Chondrocyte (in vitro differentiated cells): ENCODE data around the gene ACKR1. TPM values are rescaled to one million over a fixed set of nuclear protein-coding genes. Genes with fewer than 3 reads are reported as not detected.

Experiments used
- DNase-seq: peaks from one replicate; pipeline ENCODE4 v3.0.0; 2021; ENCODE audit warnings: mixed read lengths, low spot score
- H3K27ac Mint-ChIP-seq: one replicate; pipeline ENCODE4 v1.8.0; 2021; ENCODE audit warnings: mild to moderate bottlenecking, moderate library complexity, mixed read lengths; ENCODE audit not compliant: unreplicated experiment
- H3K27me3 Mint-ChIP-seq: 2 replicates; pipeline ENCODE4 v1.8.0; 2021; ENCODE audit warnings: low read depth, mixed read lengths
- H3K36me3 Mint-ChIP-seq: 2 replicates; pipeline ENCODE4 v1.8.0; 2021; ENCODE audit warnings: low read depth, mixed read lengths
- H3K4me1 Mint-ChIP-seq: 2 replicates; pipeline ENCODE4 v1.8.0; 2021; ENCODE audit warnings: low read depth, mild to moderate bottlenecking, mixed read lengths
- H3K4me3 Mint-ChIP-seq: one replicate; pipeline ENCODE4 v1.8.0; 2021; ENCODE audit warnings: mild to moderate bottlenecking, moderate library complexity, mixed read lengths; ENCODE audit not compliant: unreplicated experiment
- H3K9me3 Mint-ChIP-seq: 2 replicates; pipeline ENCODE4 v1.8.0; 2021; ENCODE audit warnings: low read depth, mixed read lengths
- total RNA-seq: library from RNA; stranded (reverse); gene quantifications from 3 replicates; pipeline ENCODE4 v1.2.1, GENCODE V29; 2021
- TF ChIP-seq, protein P1 (sequence below): fragments of 200-600 bp; sonication (generic); IDR thresholded peaks from 2 replicates; pipeline ENCODE4 v1.5.0; 2021; ENCODE audit warnings: antibody characterized with exemption, mild to moderate bottlenecking, moderate library complexity

The ACKR1 gene
- total RNA-seq, 1 donor from 2014 or later, result not detected

- TF ChIP-seq, protein P1, sequence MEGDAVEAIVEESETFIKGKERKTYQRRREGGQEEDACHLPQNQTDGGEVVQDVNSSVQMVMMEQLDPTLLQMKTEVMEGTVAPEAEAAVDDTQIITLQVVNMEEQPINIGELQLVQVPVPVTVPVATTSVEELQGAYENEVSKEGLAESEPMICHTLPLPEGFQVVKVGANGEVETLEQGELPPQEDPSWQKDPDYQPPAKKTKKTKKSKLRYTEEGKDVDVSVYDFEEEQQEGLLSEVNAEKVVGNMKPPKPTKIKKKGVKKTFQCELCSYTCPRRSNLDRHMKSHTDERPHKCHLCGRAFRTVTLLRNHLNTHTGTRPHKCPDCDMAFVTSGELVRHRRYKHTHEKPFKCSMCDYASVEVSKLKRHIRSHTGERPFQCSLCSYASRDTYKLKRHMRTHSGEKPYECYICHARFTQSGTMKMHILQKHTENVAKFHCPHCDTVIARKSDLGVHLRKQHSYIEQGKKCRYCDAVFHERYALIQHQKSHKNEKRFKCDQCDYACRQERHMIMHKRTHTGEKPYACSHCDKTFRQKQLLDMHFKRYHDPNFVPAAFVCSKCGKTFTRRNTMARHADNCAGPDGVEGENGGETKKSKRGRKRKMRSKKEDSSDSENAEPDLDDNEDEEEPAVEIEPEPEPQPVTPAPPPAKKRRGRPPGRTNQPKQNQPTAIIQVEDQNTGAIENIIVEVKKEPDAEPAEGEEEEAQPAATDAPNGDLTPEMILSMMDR, result no peak
- H3K27ac Mint-ChIP-seq, result no peak overlapping the region
- H3K27me3 Mint-ChIP-seq, result peaks cover 16% of the 10 kb centered on the region
- no peaks in the 10 kb centered on the region for H3K36me3 Mint-ChIP-seq
- no peaks in the 10 kb centered on the region for H3K9me3 Mint-ChIP-seq
- H3K4me1 Mint-ChIP-seq, result no peaks in the 10 kb centered on the region
- no peak overlapping the region for H3K4me3 Mint-ChIP-seq
- no peak for DNase-seq
These were observed 17.6 kb downstream of the ACKR1 start for GRCh38 chr1:159222075-159222865.

GRCh38 chr1:159223004-159223403, 18.3 kb downstream of the ACKR1 start:
- no peak overlapping the region for H3K27ac Mint-ChIP-seq
- no peak for DNase-seq
- no peaks in the 10 kb centered on the region for H3K9me3 Mint-ChIP-seq
- H3K27me3 Mint-ChIP-seq, result peaks cover 13% of the 10 kb centered on the region
- H3K4me1 Mint-ChIP-seq, result no peaks in the 10 kb centered on the region
- no peaks in the 10 kb centered on the region for H3K36me3 Mint-ChIP-seq
- TF ChIP-seq, protein P1, result no peak
- no peak overlapping the region for H3K4me3 Mint-ChIP-seq

DNA sequence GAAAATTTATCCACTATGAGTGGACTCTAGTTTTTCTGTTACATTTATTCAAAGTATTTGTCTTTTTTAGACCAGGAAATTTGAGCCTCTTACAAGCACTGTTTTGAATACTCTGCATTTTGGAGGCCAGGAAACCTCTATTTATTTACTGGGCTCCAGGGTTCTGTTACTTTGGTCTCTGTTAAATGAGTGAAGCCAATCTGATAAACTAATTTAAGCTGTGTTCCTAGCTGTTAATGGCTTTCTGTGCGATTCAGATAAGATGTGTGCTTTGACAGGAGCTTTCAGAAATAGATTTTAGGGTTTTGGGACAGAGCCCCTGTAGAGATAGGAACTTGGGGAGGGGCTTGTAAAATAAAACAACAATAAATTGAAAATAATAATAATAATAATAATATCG, 23.9 kb downstream of the ACKR1 start:
- H3K27ac Mint-ChIP-seq, result no peak overlapping the region
- no peaks in the 10 kb centered on the region for H3K9me3 Mint-ChIP-seq
- no peaks in the 10 kb centered on the region for H3K4me1 Mint-ChIP-seq

GRCh38 chr1:159229260-159229885, 24.7 kb downstream of the ACKR1 start:
- H3K36me3 Mint-ChIP-seq, result no peaks in the 10 kb centered on the region
- DNase-seq, result no peak
- no peak overlapping the region for H3K27ac Mint-ChIP-seq
- H3K4me3 Mint-ChIP-seq, result no peak overlapping the region
- H3K27me3 Mint-ChIP-seq, result peaks cover 7% of the 10 kb centered on the region
- TF ChIP-seq, protein P1, result no peak
- no peaks in the 10 kb centered on the region for H3K4me1 Mint-ChIP-seq
- no peaks in the 10 kb centered on the region for H3K9me3 Mint-ChIP-seq

More for the DNA sequence above, 23.9 kb downstream of the ACKR1 start:
- Mint-ChIP-seq H3K27me3 (peaks cover 7% of the 10 kb centered on the region), H3K4me3 (no peak overlapping the region), H3K36me3 (no peaks in the 10 kb centered on the region)
- TF ChIP-seq, protein P1, result no peak
- no peak for DNase-seq

DNA sequence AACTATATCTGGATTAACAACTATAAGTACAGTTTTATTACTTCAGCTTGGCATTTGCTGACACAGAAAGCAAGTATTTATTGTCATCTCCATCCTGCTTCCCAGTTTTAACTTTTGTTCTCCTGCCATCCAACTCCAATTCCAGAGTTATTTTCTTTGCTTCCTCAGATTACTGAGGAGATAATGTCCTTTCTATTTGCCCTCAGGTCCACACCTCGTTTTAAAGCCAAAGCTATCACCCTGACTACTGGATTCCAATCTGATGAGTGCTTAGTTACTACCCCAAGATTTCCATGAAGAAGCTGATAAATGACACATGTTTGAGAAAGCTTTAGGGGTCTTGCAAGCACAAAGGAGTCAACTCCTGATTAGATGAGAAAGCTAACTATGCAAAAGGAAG, 25.2 kb downstream of the ACKR1 start:
- Mint-ChIP-seq H3K36me3 (no peaks in the 10 kb centered on the region), H3K4me1 (no peaks in the 10 kb centered on the region), H3K9me3 (no peaks in the 10 kb centered on the region), H3K27ac (no peak overlapping the region), H3K4me3 (no peak overlapping the region), H3K27me3 (peaks cover 7% of the 10 kb centered on the region)
- DNase-seq, result no peak
- TF ChIP-seq, protein P1, result no peak
